Spleen (tissue), 11 donors: ENCODE data around the gene PPDPF. TPM values are rescaled to one million over a fixed set of nuclear protein-coding genes. Genes with fewer than 3 reads are reported as not detected.
A peak's percentile ranks its signal among the peaks of the same experiment; 100 is the strongest.

ENCODE experiments used
- DNase-seq: peaks from one replicate; pipeline ENCODE4 v3.0.0-alpha.2; 2020
- H3K27ac ChIP-seq, 8 donors: fragments of 200-600 bp; sonication (generic) in 7 of 8; 1 replicate in 4 of 8; 2 replicates in 4 of 8; pipeline versions ENCODE4 v1.5.0 to v1.8.0; 2016 to 2021; ENCODE audit warnings: inconsistent platforms in 4 of 8, mild to moderate bottlenecking in 4 of 8, moderate library complexity in 1 of 8
- H3K27me3 ChIP-seq, 7 donors: fragments of 200-600 bp; sonication (generic) in 6 of 7; replicated peaks in 1 of 7; 1 replicate in 4 of 7; 2 replicates in 3 of 7; pipeline versions ENCODE4 v1.5.0 to v1.8.0; 2016 to 2021; ENCODE audit warnings: inconsistent platforms in 3 of 7, mild to moderate bottlenecking in 1 of 7
- H3K36me3 ChIP-seq, 6 donors: fragments of 200-600 bp; sonication (generic) in 5 of 6; 1 replicate in 4 of 6; 2 replicates in 2 of 6; pipeline versions ENCODE4 v1.5.0 to v1.8.0; 2016 to 2021; ENCODE audit warnings: inconsistent platforms in 2 of 6
- H3K4me1 ChIP-seq, 6 donors: fragments of 200-600 bp; sonication (generic) in 5 of 6; 1 replicate in 3 of 6; 2 replicates in 3 of 6; pipeline versions ENCODE4 v1.5.0 to v1.8.0; 2016 to 2021; ENCODE audit warnings: inconsistent platforms in 3 of 6
- H3K4me3 ChIP-seq, 8 donors: fragments of 200-600 bp; sonication (generic) in 7 of 8; 1 replicate in 4 of 8; 2 replicates in 4 of 8; pipeline versions ENCODE4 v1.5.0 to v1.8.0; 2016 to 2021; ENCODE audit warnings: inconsistent platforms in 4 of 8, mild to moderate bottlenecking in 4 of 8, moderate library complexity in 2 of 8
- H3K9me3 ChIP-seq, 8 donors: fragments of 200-600 bp; sonication (generic) in 7 of 8; 1 replicate in 4 of 8; 2 replicates in 4 of 8; pipeline versions ENCODE4 v1.5.0 to v1.8.0; 2016 to 2021; ENCODE audit warnings: inconsistent platforms in 4 of 8
- CTCF ChIP-seq, 11 experiments: fragments of 200-600 bp in 7 of 11; fragments of 450-650 bp in 4 of 11; sonication (generic) in 4 of 11; IDR thresholded peaks in 8 of 11; conservative IDR thresholded peaks in 3 of 11; 1 replicate in 7 of 11; 2 replicates in 4 of 11; pipeline versions ENCODE4 v1.4.0 to v1.8.0; 2016 to 2021; ENCODE audit warnings: antibody characterized with exemption in 11 of 11, inconsistent platforms in 4 of 11, mild to moderate bottlenecking in 1 of 11
- POLR2A ChIP-seq, 3 donors: fragments of 450-650 bp; IDR thresholded peaks; one replicate each; pipeline ENCODE4 v1.5.1; 2017; ENCODE audit warnings: antibody characterized with exemption in 3 of 3, mild to moderate bottlenecking in 1 of 3
- POLR2AphosphoS5 ChIP-seq, 3 donors: sonication (generic); formaldehyde crosslinking; IDR thresholded peaks; one replicate each; pipeline ENCODE4 v1.5.1; 2017; ENCODE audit warnings: antibody characterized with exemption in 3 of 3
- WGBS, 5 donors: extraction: QIAGEN DNeasy Blood & Tissue Kit in 3 of 5; methylation state at CpG; one replicate each; pipeline versions ENCODE4 v1.1.5 to v1.1.7; 2013 to 2018; 5-methylcytosine and 5-hydroxymethylcytosine counted together
- intact Hi-C: fragments of 100-400 bp; cut with DNase I; formaldehyde crosslinking; loops from one replicate; pipeline ENCODE4 v1.15.0; 2023; ENCODE audit warnings: low total_unique reads
- polyA plus RNA-seq, 3 donors: library from polyadenylated mRNA; stranded (reverse); fragments of 200-250 nt; gene quantifications; one replicate each; pipeline ENCODE4 v1.2.1, GENCODE V29; 2013
- total RNA-seq, 7 donors: library from RNA; depleted of rRNA in 3 of 7; stranded (reverse); fragments of >200 nt in 3 of 7; fragmentation: NEBNext Ultra II Directional in 4 of 7; extraction: Animal tissue kit (Norgen Biotek cat#: 25700) in 4 of 7; gene quantifications; one replicate each; pipeline versions ENCODE4 v1.1.0 to v1.2.1, GENCODE V29; 2016 to 2021
- donor health status: healthy with polysubstance abuse.
- donor health status: DM: no; HTN: no; CAD: no; lungs with moderate emphysema.
- donor health status: DM: no; HTN: no; CAD: no.
- donor health status: Bipolar disorder and iron deficiency.
- donor health status: healthy.
- donor health status: DM: no; HTN: no; CAD: no.
- donor health status: DM: yes; HTN: yes; CAD: no.

PPDPF gene
- total and polyA plus RNA-seq, 10 donors = 68.8 to 275 (median 124) TPM

DNA sequence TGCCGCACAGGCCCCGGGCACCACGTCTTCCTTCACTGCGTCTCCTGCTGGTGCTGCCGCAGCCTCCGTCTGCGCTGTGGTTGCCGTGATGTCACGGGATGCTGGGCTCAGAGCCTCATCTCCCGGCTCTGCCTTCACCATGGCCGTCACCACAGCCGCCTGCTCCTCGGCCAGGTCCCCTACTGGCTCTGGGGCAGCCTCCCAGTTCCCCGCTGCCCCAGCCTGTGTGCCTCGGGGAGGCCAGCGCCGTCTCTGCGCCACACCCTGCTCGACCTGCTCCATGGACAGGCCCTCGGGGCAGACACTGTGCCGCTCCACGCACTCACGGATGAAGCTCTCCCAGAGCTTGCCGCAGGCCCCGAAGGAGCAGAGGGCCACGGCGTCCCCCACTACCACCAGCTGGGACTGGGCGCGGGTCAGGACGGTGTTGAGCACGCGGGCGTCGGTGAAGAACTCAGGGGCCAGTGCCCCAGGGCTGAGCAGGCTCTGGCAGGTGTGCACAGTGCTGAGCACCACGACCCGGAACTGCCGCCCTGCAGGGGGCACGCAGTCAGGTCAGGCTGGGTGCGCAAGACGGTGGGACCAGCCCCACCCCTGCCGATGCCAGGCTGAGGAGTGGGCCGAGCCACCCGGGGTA lies 45.3 kb downstream of the PPDPF start:
- H3K4me3 ChIP-seq = no peak overlapping the region
- H3K27ac ChIP-seq = no peak overlapping the region
- peaks cover 3 to 99% (median 60%) of the 10 kb centered on the region in 6 donors for H3K36me3 ChIP-seq
- WGBS, 5 donors = 91 to 97% (median 96%) methylated on average over 19 to 43 of the region's 43 CpGs
- H3K4me1 ChIP-seq = peaks cover 16 to 62% (median 43%) of the 10 kb centered on the region in 6 donors
- intact Hi-C loops = no loop called here
- DNase-seq = peak; percentile 77
- no peaks in the 10 kb centered on the region for H3K9me3 ChIP-seq
- no peaks in the 10 kb centered on the region for H3K27me3 ChIP-seq
- TF ChIP-seq CTCF (IDR thresholded peaks at IDR 0.05 in 8 of 11, conservative IDR thresholded peaks at IDR 0.05 in 3 of 11) = no peak
- TF ChIP-seq POLR2A (IDR thresholded peaks at IDR 0.05) = no peak
- TF ChIP-seq POLR2AphosphoS5 (IDR thresholded peaks at IDR 0.05) = peak in 1 of 3 donors; percentile 16

- Histone ChIP-seq H3K4me1 (peaks cover 16 to 63% (median 44%) of the 10 kb centered on the region in 6 donors), H3K9me3 (no peaks in the 10 kb centered on the region), H3K27me3 (no peaks in the 10 kb centered on the region), H3K4me3 (peak overlapping the region in 1 of 8 donors; percentile 65), H3K36me3 (peaks cover 3 to 94% (median 52%) of the 10 kb centered on the region in 6 donors), H3K27ac (peak overlapping the region in 4 of 8 donors; percentile 82 to 90 (median 86))
- WGBS, 5 donors = 89 to 91% (median 90%) methylated on average over 30 to 46 of the region's 46 CpGs
- peak; percentile 89 for DNase-seq
- intact Hi-C loops = no loop called here
- TF ChIP-seq POLR2A (IDR thresholded peaks at IDR 0.05) (no peak), POLR2AphosphoS5 (IDR thresholded peaks at IDR 0.05) (no peak), CTCF (IDR thresholded peaks at IDR 0.05 in 8 of 11, conservative IDR thresholded peaks at IDR 0.05 in 3 of 11) (no peak)
These were observed 46.0 kb downstream of the PPDPF start for GRCh38 chr20:63566395-63567135.

DNA sequence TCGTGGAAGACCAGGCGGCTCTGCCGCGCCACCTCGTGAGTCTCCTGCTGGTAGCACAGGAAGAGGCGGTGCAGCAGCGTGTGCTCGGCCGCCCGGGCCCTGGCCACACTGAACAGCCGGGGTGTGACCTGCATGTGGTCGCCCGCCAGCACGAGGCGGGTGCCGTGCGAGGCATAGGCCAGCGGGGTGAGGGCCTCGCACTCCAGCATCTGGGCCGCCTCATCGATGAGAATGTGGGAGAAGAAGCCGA lies 46.5 kb downstream of the PPDPF start:
- TF ChIP-seq POLR2A (IDR thresholded peaks at IDR 0.05) = no peak
- peak in 1 of 11 experiments; percentile 3 for TF ChIP-seq CTCF (IDR thresholded peaks at IDR 0.05 in 8 of 11, conservative IDR thresholded peaks at IDR 0.05 in 3 of 11)
- peak in 1 of 3 donors; percentile 15 for TF ChIP-seq POLR2AphosphoS5 (IDR thresholded peaks at IDR 0.05)
- H3K9me3 ChIP-seq = no peaks in the 10 kb centered on the region
- H3K4me1 ChIP-seq = peaks cover 16 to 63% (median 45%) of the 10 kb centered on the region in 6 donors
- peak overlapping the region in 6 of 8 donors; percentile 63 to 90 (median 83) for H3K27ac ChIP-seq
- H3K27me3 ChIP-seq = no peaks in the 10 kb centered on the region
- 40 to 83% (median 72%) methylated on average over 8 to 22 of the region's 22 CpGs for WGBS, 5 donors
- intact Hi-C loops = no loop called here
- peak overlapping the region in 5 of 8 donors; percentile 4 to 65 (median 30) for H3K4me3 ChIP-seq
- no peak for DNase-seq
- peaks cover 3 to 94% (median 50%) of the 10 kb centered on the region in 6 donors for H3K36me3 ChIP-seq
